ENCODE measurements around the gene AP1M1. TPM values are rescaled to one million over a fixed set of nuclear protein-coding genes. Genes with fewer than 3 reads are reported as not detected.

Gene AP1M1
- total RNA-seq, 1 donor from 2014 or later, result 23.4 TPM

GRCh38 chr19:16164222-16164890, 33.4 kb upstream of the AP1M1 start:
- H3K36me3 ChIP-seq (ENCODE audit: control insufficient read depth, insufficient read depth, low read length), result no peaks in the 10 kb centered on the region
- H3K27me3 ChIP-seq (ENCODE audit: control insufficient read depth, insufficient read depth, low read length), result no peaks in the 10 kb centered on the region
- no peak overlapping the region for H3K4me3 ChIP-seq (ENCODE audit: low read depth, low read length)
- TF ChIP-seq, protein P1, sequence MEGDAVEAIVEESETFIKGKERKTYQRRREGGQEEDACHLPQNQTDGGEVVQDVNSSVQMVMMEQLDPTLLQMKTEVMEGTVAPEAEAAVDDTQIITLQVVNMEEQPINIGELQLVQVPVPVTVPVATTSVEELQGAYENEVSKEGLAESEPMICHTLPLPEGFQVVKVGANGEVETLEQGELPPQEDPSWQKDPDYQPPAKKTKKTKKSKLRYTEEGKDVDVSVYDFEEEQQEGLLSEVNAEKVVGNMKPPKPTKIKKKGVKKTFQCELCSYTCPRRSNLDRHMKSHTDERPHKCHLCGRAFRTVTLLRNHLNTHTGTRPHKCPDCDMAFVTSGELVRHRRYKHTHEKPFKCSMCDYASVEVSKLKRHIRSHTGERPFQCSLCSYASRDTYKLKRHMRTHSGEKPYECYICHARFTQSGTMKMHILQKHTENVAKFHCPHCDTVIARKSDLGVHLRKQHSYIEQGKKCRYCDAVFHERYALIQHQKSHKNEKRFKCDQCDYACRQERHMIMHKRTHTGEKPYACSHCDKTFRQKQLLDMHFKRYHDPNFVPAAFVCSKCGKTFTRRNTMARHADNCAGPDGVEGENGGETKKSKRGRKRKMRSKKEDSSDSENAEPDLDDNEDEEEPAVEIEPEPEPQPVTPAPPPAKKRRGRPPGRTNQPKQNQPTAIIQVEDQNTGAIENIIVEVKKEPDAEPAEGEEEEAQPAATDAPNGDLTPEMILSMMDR (IDR thresholded peaks at IDR 0.05; ENCODE audit: insufficient read depth, low read length, severe bottlenecking), result no peak
- no peak for FAIRE-seq
- no peak for DNase-seq (ENCODE audit: low read depth)

DNA sequence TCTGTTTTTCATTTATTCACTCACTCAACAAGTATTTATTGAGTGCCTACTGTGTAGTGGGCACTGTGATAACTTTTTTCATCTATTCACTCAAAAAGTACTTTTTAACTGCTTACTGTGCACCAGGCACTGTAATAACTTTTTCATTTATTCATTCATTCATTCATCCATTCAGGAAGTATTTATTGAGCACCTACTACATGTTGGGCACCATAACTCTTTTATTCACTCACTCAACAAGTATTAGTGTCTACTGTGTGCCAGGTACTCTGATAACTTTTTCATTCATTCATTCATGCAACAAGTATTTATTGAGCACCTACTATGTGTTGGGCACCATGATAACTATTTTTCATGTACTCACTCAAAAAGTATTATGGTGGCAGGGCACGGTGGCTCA, 31.3 kb upstream of the AP1M1 start:
- FAIRE-seq, result no peak
- no peaks in the 10 kb centered on the region for H3K27me3 ChIP-seq (ENCODE audit: control insufficient read depth, insufficient read depth, low read length)
- no peak overlapping the region for H3K4me3 ChIP-seq (ENCODE audit: low read depth, low read length)
- TF ChIP-seq, protein P1 (IDR thresholded peaks at IDR 0.05; ENCODE audit: insufficient read depth, low read length, severe bottlenecking), result no peak
- DNase-seq (ENCODE audit: low read depth), result no peak
- no peaks in the 10 kb centered on the region for H3K36me3 ChIP-seq (ENCODE audit: control insufficient read depth, insufficient read depth, low read length)

DNA sequence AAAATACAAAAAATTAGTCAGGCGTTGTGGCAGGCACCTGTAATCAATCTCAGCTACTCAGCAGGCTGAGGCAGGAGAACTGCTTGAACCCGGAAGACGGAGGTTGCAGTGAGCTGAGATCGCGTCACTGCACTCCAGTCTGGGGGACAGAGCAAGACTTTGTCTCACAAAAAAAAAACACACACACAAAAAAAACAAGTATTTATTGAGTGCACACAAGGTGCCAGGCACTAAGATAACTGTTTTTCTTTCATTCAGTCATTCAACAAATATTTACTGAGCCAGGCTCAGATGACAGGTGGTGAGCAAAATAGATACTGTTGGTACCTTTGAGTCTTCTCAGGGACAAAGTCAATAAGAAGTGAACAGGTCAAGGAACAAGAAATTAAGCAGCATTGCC, 30.7 kb upstream of the AP1M1 start:
- Histone ChIP-seq H3K27me3 (ENCODE audit: control insufficient read depth, insufficient read depth, low read length) (no peaks in the 10 kb centered on the region), H3K4me3 (ENCODE audit: low read depth, low read length) (no peak overlapping the region), H3K36me3 (ENCODE audit: control insufficient read depth, insufficient read depth, low read length) (no peaks in the 10 kb centered on the region)
- FAIRE-seq (no peak), DNase-seq (ENCODE audit: low read depth) (no peak)
- TF ChIP-seq, protein P1 (IDR thresholded peaks at IDR 0.05; ENCODE audit: insufficient read depth, low read length, severe bottlenecking), result no peak

DNA sequence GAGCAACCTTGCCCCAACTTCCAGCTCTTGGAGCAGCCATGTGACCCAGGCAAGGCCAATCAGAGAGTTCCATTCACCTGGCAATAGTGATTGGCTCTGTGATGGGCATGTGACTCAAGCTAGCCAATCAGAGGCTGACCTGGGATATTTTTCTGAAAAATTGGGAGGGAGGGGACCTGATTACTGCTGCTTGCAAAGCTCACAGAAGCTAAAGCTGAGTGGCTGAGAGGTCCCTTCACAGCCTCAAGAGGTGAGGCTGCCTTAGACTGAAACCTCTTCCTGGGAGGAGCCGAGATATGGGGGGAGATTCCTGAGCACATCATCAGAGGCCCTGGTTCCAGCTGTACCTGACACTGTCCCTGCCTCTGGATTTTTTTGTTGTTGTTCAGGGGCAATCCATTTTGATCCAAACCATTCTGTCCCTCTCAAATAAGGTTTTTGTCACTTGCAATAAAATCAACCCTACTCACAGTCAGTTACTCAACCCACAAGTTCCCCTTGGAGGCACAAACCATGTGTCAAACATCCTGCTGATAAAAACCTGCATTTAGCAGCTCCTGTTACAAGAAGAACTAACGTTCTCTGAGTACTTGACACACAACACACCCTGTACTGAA, 29.1 kb upstream of the AP1M1 start:
- Histone ChIP-seq H3K4me3 (ENCODE audit: low read depth, low read length) (no peak overlapping the region), H3K27me3 (ENCODE audit: control insufficient read depth, insufficient read depth, low read length) (no peaks in the 10 kb centered on the region), H3K36me3 (ENCODE audit: control insufficient read depth, insufficient read depth, low read length) (no peaks in the 10 kb centered on the region)
- peak; percentile 36 for DNase-seq (ENCODE audit: low read depth)
- TF ChIP-seq, protein P1 (IDR thresholded peaks at IDR 0.05; ENCODE audit: insufficient read depth, low read length, severe bottlenecking), result no peak
- FAIRE-seq, result no peak

DNA sequence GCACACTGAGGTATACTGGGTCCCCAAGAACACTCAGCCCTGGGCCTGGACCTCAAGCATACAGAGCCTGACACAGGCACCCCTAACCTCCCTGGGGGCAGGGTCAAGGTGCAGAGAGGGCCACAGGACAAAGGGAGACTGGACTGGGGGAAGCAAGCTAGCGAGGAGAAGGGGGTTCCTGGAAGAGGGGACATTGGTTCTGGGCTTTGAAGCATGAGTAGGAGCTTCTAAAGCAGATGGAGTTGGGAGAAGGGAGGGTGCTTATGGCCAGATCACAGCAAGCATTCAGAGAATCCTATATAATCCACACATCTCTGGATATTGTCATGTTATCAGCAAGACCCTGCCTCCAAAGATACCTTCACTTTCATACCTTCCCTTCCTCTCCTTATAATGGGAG, 27.6 kb upstream of the AP1M1 start:
- H3K36me3 ChIP-seq (ENCODE audit: control insufficient read depth, insufficient read depth, low read length), result no peaks in the 10 kb centered on the region
- no peaks in the 10 kb centered on the region for H3K27me3 ChIP-seq (ENCODE audit: control insufficient read depth, insufficient read depth, low read length)
- H3K4me3 ChIP-seq (ENCODE audit: low read depth, low read length), result no peak overlapping the region
- FAIRE-seq (no peak), DNase-seq (ENCODE audit: low read depth) (no peak)
- TF ChIP-seq, protein P1 (IDR thresholded peaks at IDR 0.05; ENCODE audit: insufficient read depth, low read length, severe bottlenecking), result no peak
